Endometrium (tissue), 2 donors: Measurements from ENCODE around the gene CATSPER1.
A peak's percentile ranks its signal among the peaks of the same experiment; 100 is the strongest.

Experiments used
- FAIRE-seq: peaks from 2 replicates; lab custom pipeline; 2012; peaks lifted over from hg19 to GRCh38; lab: Jason Lieb, UNC
- donor health status: control.
- donor health status: control.

CATSPER1 gene

GRCh38 chr11:66002648-66003225 is 23.5 kb downstream of the CATSPER1 start:
- no peak for FAIRE-seq

- FAIRE-seq, result no peak
Measured at GRCh38 chr11:66001942-66002647, 24.2 kb downstream of the CATSPER1 start, which contains the start of the genes BANF1 and EIF1AD. Gene BANF1, plus strand, starts transcription at chr11:66002503. Its CDS starts 748 bp downstream, at chr11:66003251. Gene EIF1AD, minus strand, starts transcription at chr11:66002157. Its CDS starts 1,768 bp downstream, at chr11:66000389.

GRCh38 chr11:65997286-65997685 is 29.0 kb downstream of the CATSPER1 start:
- no peak for FAIRE-seq

GRCh38 chr11:65992056-65992455 is 34.2 kb downstream of the CATSPER1 start:
- no peak for FAIRE-seq

GRCh38 chr11:65988791-65989592 is 37.3 kb downstream of the CATSPER1 start:
- peak; percentile 93 for FAIRE-seq

- no peak for FAIRE-seq
Measured at GRCh38 chr11:65987336-65987735, 38.9 kb downstream of the CATSPER1 start.

- no peak for FAIRE-seq
Measured at GRCh38 chr11:65983589-65983987, 42.7 kb downstream of the CATSPER1 start.

GRCh38 chr11:65982824-65983588 is 43.3 kb downstream of the CATSPER1 start:
- FAIRE-seq, result no peak

GRCh38 chr11:65981972-65982823 is 44.1 kb downstream of the CATSPER1 start:
- no peak for FAIRE-seq

GRCh38 chr11:65981101-65981740 is 45.1 kb downstream of the CATSPER1 start:
- FAIRE-seq, result no peak

- FAIRE-seq, result no peak
Measured at GRCh38 chr11:65979261-65979759, 47.0 kb downstream of the CATSPER1 start.

GRCh38 chr11:65978391-65979238 is 47.7 kb downstream of the CATSPER1 start:
- FAIRE-seq, result no peak

GRCh38 chr11:65977621-65978390 is 48.5 kb downstream of the CATSPER1 start:
- FAIRE-seq, result no peak

GRCh38 chr11:65976216-65977176 is 49.8 kb downstream of the CATSPER1 start:
- no peak for FAIRE-seq

GRCh38 chr11:65975771-65976170 is 50.5 kb downstream of the CATSPER1 start:
- FAIRE-seq, result no peak

- no peak for FAIRE-seq
Measured at GRCh38 chr11:65973439-65974110, 52.7 kb downstream of the CATSPER1 start.

GRCh38 chr11:65972116-65972515 is 54.2 kb downstream of the CATSPER1 start:
- no peak for FAIRE-seq
